ENCODE measurements around the gene ZNF627.

The ZNF627 gene

DNA sequence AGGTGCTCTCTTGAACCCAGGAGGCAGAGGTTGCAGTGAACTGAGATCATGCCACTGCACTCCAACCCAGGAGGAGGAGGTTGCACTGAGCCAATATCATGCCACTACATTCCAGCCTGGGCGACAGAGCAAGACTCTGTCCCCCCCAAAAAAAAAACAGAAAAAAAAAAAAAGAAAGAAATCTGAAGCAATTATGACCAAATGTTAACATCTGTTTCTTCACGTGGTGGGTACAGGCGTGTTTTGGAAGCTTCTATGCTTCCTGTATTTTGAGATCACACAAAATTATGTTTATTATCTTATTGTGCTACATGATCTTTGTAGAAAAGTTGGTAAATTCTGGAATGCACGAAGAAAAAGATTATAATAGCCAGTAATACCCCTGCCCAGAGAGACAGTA, 17.2 kb upstream of the ZNF627 start:
- TF ChIP-seq, protein P1, sequence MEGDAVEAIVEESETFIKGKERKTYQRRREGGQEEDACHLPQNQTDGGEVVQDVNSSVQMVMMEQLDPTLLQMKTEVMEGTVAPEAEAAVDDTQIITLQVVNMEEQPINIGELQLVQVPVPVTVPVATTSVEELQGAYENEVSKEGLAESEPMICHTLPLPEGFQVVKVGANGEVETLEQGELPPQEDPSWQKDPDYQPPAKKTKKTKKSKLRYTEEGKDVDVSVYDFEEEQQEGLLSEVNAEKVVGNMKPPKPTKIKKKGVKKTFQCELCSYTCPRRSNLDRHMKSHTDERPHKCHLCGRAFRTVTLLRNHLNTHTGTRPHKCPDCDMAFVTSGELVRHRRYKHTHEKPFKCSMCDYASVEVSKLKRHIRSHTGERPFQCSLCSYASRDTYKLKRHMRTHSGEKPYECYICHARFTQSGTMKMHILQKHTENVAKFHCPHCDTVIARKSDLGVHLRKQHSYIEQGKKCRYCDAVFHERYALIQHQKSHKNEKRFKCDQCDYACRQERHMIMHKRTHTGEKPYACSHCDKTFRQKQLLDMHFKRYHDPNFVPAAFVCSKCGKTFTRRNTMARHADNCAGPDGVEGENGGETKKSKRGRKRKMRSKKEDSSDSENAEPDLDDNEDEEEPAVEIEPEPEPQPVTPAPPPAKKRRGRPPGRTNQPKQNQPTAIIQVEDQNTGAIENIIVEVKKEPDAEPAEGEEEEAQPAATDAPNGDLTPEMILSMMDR (IDR thresholded peaks at IDR 0.05; ENCODE audit: low read depth, low read length) = no peak
- H3K4me3 ChIP-seq (ENCODE audit: low read depth, low read length) = no peak overlapping the region

DNA sequence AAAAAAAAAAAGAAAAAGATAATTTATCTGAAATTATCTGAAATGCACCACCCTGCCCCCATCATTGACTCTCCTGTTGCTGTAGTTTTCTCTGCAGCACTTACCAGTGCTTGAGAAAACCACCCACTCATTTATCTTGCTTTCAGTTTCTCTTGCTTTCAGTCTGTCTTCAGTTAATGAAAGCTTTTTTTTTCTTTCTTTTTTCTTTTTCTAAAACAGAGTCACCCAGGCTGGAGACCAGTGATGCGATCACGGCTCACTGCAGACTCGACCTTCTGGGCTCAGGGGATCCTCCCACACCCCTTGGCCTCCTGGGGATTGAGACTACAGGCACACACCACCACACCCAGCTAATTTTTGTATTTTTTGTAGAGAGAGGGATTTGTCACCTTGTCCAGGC, 15.5 kb upstream of the ZNF627 start:
- TF ChIP-seq, protein P1 (IDR thresholded peaks at IDR 0.05; ENCODE audit: low read depth, low read length) = no peak
- no peak overlapping the region for H3K4me3 ChIP-seq (ENCODE audit: low read depth, low read length)

DNA sequence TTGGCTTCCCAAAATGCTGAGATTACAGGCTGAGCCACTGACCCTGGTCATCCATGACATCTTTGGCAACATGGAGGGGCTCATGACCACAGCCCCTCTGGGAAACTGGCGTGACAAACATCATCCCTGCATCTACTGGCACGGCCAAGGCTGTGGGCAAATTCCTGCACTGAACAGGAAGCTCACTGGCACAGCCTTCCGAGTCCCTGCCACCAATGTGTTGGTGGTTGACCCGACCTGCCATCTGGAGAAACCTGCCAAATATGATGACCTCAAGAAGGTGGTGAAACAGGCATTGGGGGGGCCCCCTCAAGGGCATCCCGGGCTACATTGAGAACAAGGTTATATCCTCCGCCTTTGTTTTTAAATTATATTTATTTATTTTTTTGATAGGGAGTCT, 11.0 kb upstream of the ZNF627 start:
- no peak overlapping the region for H3K4me3 ChIP-seq (ENCODE audit: low read depth, low read length)
- TF ChIP-seq, protein P1 (IDR thresholded peaks at IDR 0.05; ENCODE audit: low read depth, low read length) = no peak

DNA sequence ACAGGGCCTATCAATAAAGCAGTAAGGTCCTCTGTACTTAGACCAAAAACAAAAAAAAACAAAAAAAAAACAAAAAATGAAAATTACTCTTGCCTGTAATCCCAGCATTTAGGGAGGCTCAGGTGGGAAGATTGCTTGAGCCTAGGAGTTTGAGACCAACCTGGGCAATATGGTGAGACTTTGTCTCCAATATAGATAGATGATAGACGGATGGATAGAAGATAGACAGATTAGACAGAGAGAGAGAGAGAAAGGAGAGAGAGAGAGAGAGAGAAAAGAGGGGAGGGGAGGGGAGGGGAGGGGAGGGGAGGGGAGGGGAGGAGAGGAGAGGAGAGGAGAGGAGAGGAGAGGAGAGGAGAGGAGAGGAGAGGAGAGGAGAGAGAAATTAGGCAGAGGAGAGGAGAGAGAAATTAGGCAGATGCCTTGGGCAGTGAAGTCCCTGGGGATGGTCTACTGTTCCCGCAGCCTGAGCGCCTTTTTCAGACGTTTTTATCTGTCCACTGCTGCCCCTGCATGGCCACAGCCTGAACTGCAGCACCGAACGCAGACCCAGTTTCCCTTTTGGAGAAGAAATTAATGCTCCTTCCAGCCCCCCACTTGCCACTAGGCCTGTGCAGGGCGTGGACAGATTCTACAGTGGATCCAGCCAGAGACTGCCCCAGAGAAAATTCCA, 9.8 kb upstream of the ZNF627 start:
- TF ChIP-seq, protein P1 (IDR thresholded peaks at IDR 0.05; ENCODE audit: low read depth, low read length) = peak; percentile 94
- H3K4me3 ChIP-seq (ENCODE audit: low read depth, low read length) = no peak overlapping the region

DNA sequence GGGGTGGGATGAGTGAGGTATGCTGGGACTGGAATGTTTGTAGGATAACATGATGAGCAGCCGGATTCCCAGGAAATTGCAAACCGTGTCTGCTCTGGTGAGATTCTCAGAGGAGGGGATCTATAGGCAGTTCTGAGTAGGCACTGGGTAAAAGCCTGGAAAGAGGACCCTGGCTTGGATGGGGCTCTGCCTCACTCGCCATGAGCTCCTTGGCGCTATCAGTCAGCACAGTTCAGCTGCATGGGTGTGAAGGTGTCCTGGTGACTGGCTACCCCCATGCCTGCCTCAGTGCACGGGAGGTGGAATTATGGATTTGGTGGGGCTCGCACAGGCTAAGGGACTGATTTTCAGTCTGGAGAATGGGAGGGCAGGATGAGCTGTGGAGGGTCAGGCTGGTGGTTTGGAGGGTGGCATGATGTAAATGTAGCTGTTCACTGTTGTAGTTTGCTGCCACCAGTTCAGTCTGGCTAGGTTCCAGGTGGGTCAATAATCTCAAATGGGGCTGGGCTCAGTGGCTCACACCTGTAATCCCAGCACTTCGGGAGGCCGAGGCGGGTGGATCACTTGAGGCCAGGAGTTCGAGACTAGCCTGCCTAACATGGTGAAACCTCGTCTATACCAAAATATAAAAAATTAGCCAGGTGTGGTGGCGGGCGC, 9.2 kb upstream of the ZNF627 start:
- H3K4me3 ChIP-seq (ENCODE audit: low read depth, low read length) = no peak overlapping the region
- TF ChIP-seq, protein P1 (IDR thresholded peaks at IDR 0.05; ENCODE audit: low read depth, low read length) = no peak

DNA sequence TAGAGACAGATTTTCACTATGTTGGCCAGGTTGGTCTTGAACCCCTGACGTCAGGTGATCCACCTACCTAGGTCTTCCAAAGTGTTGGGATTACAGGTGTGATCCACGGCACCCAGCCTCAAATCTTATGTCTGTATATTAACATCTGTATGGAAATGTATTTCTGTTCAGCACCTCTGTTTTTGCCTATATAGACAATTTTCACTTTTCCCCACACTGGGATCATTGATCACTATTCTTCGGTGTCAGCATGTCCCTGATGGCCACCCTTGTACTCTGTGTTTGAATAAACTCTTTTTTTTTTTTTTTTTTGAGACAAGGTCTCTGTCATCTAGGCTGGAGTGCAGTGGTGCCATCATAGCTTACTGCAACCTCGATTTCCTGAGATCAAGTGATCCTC, 3.2 kb upstream of the ZNF627 start:
- TF ChIP-seq, protein P1 (IDR thresholded peaks at IDR 0.05; ENCODE audit: low read depth, low read length) = no peak
- no peak overlapping the region for H3K4me3 ChIP-seq (ENCODE audit: low read depth, low read length)

DNA sequence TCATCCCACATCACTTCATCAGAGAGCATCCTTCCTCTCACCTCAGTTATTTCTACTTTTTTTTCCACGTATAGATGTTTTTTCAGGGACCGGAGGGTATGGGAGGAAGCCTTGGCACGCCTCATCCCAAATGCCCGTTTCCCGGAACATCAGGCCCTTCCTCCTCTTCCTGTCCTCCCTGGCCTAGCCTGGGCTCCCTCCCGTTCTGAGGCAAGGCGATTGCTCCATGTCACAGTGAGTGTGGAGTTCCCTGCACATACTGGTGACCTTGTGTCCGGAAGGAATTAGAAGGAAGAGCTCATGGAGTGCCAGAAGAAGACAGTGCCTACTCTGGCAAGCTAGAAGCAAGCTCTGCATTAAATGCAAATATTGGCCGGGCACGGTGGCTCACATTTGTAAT, 1.1 kb upstream of the ZNF627 start:
- no peak overlapping the region for H3K4me3 ChIP-seq (ENCODE audit: low read depth, low read length)
- TF ChIP-seq, protein P1 (IDR thresholded peaks at IDR 0.05; ENCODE audit: low read depth, low read length) = no peak

Measured in WI38 (cell line).